ENCODE measurements around the gene ADD3. TPM values are rescaled to one million over a fixed set of nuclear protein-coding genes. Genes with fewer than 3 reads are reported as not detected.

The ADD3 gene
- total and polyA plus RNA-seq, 2 experiments from 2014 or later, result 96.9 to 114 TPM

DNA sequence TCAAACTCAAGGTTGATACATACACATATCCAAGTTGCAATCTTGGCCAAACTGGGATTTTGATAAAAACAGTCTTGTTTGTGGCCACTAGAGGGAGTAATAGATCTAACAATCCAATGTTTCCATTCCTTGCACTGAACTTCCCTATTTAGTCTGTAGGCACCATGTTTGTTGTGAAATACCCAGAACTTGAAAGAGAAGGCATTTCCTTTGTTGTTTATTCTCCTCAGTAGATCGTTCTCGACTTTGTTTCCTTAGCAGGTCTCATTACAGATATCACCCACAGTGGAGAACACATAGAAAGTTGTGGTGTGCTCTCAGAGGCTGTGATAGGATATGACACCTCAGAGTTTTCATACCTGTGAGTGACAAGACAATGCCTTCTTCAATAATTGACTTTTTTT is 129.4 kb downstream of the ADD3 start:
- Histone ChIP-seq H3K4me3 (no peak overlapping the region), H3K4me1 (ENCODE audit: low read depth) (no peaks in the 10 kb centered on the region), H3K9me3 (ENCODE audit: low read depth) (no peaks in the 10 kb centered on the region), H3K27ac (no peak overlapping the region), H3K27me3 (no peaks in the 10 kb centered on the region), H3K36me3 (peaks cover 19% of the 10 kb centered on the region)
- peak; percentile 73 to 88 for DNase-seq (ENCODE audit: low read depth in 1 of 2, low spot score in 1 of 2)
- TF ChIP-seq, protein P1, sequence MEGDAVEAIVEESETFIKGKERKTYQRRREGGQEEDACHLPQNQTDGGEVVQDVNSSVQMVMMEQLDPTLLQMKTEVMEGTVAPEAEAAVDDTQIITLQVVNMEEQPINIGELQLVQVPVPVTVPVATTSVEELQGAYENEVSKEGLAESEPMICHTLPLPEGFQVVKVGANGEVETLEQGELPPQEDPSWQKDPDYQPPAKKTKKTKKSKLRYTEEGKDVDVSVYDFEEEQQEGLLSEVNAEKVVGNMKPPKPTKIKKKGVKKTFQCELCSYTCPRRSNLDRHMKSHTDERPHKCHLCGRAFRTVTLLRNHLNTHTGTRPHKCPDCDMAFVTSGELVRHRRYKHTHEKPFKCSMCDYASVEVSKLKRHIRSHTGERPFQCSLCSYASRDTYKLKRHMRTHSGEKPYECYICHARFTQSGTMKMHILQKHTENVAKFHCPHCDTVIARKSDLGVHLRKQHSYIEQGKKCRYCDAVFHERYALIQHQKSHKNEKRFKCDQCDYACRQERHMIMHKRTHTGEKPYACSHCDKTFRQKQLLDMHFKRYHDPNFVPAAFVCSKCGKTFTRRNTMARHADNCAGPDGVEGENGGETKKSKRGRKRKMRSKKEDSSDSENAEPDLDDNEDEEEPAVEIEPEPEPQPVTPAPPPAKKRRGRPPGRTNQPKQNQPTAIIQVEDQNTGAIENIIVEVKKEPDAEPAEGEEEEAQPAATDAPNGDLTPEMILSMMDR (IDR thresholded peaks at IDR 0.05; ENCODE audit: low read depth, low read length), result peak; percentile 63

DNA sequence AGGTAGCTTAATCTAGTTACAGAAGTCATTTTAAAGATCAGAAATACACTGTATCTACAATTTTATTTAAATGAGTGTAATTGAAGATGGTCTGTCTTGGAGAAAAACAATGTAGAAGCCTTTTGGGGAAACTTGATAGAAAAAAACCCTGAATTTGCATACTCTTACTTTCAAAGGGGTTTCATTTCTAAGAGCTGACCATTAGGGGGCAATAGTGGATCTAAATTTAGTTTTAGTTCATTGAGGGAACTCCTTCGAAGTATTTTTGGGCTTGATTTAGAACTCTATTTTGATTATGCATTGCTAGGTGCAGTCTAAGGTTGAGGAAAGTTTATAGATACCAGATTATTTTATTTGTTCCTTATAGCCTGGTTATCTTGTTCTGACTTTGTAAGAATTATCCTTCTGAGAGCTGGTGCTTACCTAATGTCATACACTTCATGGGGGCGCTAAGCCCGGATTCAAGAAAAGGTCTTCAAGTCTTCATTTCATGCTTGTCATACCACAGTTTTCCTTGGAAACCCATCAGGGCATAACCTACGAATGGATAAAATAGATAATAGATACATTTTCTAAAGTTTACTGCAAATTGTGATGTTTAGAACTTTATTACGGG is 130.5 kb downstream of the ADD3 start:
- H3K4me1 ChIP-seq (ENCODE audit: low read depth), result no peaks in the 10 kb centered on the region
- peak; percentile 77 to 78 for DNase-seq (ENCODE audit: low read depth in 1 of 2, low spot score in 1 of 2)
- TF ChIP-seq, protein P1 (IDR thresholded peaks at IDR 0.05; ENCODE audit: low read depth, low read length), result peak; percentile 61
- H3K27me3 ChIP-seq, result no peaks in the 10 kb centered on the region
- H3K4me3 ChIP-seq, result no peak overlapping the region
- H3K27ac ChIP-seq, result no peak overlapping the region
- H3K36me3 ChIP-seq, result peaks cover 15% of the 10 kb centered on the region
- no peaks in the 10 kb centered on the region for H3K9me3 ChIP-seq (ENCODE audit: low read depth)

DNA sequence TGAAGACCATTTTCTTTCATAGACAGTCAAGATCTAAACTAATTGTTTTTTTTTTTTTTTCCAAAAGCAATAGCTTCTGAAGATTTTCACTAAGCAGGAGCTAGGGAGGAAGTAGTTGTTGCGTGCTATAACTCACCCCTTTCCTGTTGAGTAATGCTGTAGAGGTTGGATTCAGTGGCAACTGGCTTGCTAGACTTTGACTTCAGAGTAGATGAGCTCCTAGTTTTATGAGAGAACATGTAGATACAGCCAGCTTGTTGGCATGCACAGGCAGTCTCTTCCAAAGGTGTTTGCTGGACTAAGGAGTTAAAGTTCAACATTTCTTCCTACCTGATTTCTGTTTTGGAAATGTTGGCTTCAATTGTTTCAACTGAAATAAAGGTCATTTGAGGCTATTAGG is 133.4 kb downstream of the ADD3 start:
- Histone ChIP-seq H3K4me1 (ENCODE audit: low read depth) (no peaks in the 10 kb centered on the region), H3K36me3 (no peaks in the 10 kb centered on the region), H3K27ac (no peak overlapping the region), H3K9me3 (ENCODE audit: low read depth) (no peaks in the 10 kb centered on the region), H3K4me3 (no peak overlapping the region), H3K27me3 (no peaks in the 10 kb centered on the region)
- DNase-seq (ENCODE audit: low read depth in 1 of 2, low spot score in 1 of 2), result peak in 1 of 2 donors; percentile 74
- TF ChIP-seq, protein P1 (IDR thresholded peaks at IDR 0.05; ENCODE audit: low read depth, low read length), result no peak

DNA sequence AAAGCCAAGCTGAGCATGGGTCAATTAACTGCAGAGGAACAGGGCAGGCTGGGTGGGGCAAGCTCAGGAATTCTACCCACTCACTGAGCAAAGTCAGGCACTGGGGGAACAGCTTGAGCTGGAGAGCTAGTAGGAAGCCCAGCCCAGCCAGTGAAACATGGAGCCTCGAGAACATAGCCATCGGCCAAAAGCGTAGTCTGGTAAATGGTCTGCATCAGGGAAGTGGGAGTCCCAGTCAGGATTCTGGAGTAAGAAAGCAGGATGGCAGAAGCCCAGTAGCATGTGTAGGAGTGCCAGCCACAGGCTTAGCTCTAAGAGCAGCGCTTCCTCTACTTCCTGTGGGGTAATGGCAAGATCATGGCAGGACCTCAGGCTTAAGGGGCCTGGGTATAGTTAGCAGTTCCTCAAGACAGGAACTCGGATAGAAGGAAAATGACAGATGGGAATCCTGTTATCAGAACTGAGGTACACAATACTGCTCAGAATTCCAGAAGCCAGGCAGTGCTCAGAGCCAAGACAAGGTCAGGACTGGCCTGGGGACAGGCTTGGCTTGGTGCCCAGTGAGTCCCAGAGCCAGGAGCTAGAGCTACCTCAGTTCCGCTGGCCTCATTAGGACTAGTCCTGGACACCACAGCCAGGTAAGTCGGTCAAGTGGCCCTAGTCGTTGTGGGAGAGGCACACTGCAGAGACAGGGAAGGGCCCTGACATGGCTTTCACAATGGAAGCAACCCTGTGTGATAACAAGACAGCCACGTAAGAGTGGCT is 134.3 kb downstream of the ADD3 start:
- no peaks in the 10 kb centered on the region for H3K4me1 ChIP-seq (ENCODE audit: low read depth)
- no peaks in the 10 kb centered on the region for H3K36me3 ChIP-seq
- TF ChIP-seq, protein P1 (IDR thresholded peaks at IDR 0.05; ENCODE audit: low read depth, low read length), result no peak
- peak; percentile 38 to 55 for DNase-seq (ENCODE audit: low read depth in 1 of 2, low spot score in 1 of 2)
- H3K27ac ChIP-seq, result no peak overlapping the region
- no peaks in the 10 kb centered on the region for H3K9me3 ChIP-seq (ENCODE audit: low read depth)
- no peaks in the 10 kb centered on the region for H3K27me3 ChIP-seq
- no peak overlapping the region for H3K4me3 ChIP-seq

DNA sequence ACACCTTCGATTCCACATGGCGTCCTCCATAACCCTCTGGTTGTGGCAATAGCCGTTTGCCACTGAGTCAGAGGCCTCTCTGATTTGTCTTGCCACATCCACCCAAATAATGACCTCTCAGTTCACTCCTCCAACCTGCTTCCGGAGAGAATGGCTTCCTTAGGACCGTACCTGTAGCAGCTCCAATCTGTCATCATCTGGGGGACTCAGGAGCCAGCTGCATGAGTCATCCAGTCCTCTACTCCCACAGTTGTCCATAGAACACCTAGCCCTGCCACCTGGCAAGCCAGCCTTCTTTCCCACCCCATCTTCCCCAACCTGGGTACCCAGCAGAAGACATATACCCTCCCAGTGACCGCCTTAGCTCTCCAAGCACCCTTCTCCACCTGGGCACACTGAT is 135.2 kb downstream of the ADD3 start:
- DNase-seq (ENCODE audit: low read depth in 1 of 2, low spot score in 1 of 2), result no peak
- Histone ChIP-seq H3K4me1 (ENCODE audit: low read depth) (no peaks in the 10 kb centered on the region), H3K36me3 (no peaks in the 10 kb centered on the region), H3K9me3 (ENCODE audit: low read depth) (no peaks in the 10 kb centered on the region), H3K27ac (no peak overlapping the region), H3K4me3 (no peak overlapping the region), H3K27me3 (no peaks in the 10 kb centered on the region)
- TF ChIP-seq, protein P1 (IDR thresholded peaks at IDR 0.05; ENCODE audit: low read depth, low read length), result no peak

All from cardiac muscle cell (in vitro differentiated cells and primary cell).